K562 (cell line): ENCODE measurements around the gene NRP1. TPM values are rescaled to one million over a fixed set of nuclear protein-coding genes. Genes with fewer than 3 reads are reported as not detected.

Source experiments
- ATAC-seq: fragments of 200-7000 bp; cut with Tn5 transposase; 3 replicates; pipeline ENCODE4 v1.9.1; 2020; ENCODE audit warnings: moderate library complexity
- BruUV-seq: library from RNA; stranded (reverse); fragments of 400-500 nt; replicated peaks from 2 replicates; lab custom pipeline; 2021; lab: Mats Ljungman, UMichigan
- CTCF ChIA-PET: fragments of 300-600 bp; formaldehyde crosslinking; extraction: SDS; loops from one replicate; lab custom pipeline; 2021; ENCODE audit warnings: low intra/inter-chr PET ratio; lab: Yijun Ruan, JAX
- POLR2A ChIA-PET: fragments of 300-600, 350-650 bp; sonication (Branson Sonifier 250); formaldehyde crosslinking; extraction: SDS; loops from one replicate; lab custom pipeline; 2021; ENCODE audit warnings: antibody characterized with exemption, inconsistent platforms; lab: Yijun Ruan, JAX
- DNase-seq, 4 experiments: peaks; one replicate each; pipeline versions ENCODE4 v3.0.0 to v3.0.0-alpha.2; 2011 to 2018; ENCODE audit warnings: low spot score in 3 of 4, mixed read lengths in 3 of 4; ENCODE audit errors: extremely low read depth in 1 of 4
- FAIRE-seq: peaks from 2 replicates; lab custom pipeline; 2011; peaks lifted over from hg19 to GRCh38; lab: Jason Lieb, UNC
- H2AFZ ChIP-seq: 2 replicates; pipeline ENCODE4 v1.6.0; 2011; ENCODE audit warnings: low read depth, low read length, control low read depth, inconsistent platforms
- H3K27ac ChIP-seq: fragments of 200-600 bp; 3 replicates; pipeline ENCODE4 v1.8.0; 2011; ENCODE audit warnings: low read depth, mild to moderate bottlenecking, control low read depth, inconsistent platforms, low read length, moderate library complexity, mixed read lengths; ENCODE audit errors: extremely low read depth
- H3K27me3 ChIP-seq, 2 experiments: fragments of 300-600 bp in 1 of 2; 2 replicates in 1 of 2; 3 replicates in 1 of 2; pipeline versions ENCODE4 v1.6.0 to v1.8.0; 2011; ENCODE audit warnings: inconsistent platforms in 2 of 2, low read length in 2 of 2, mild to moderate bottlenecking in 1 of 2, mixed read lengths in 1 of 2, moderate library complexity in 1 of 2; ENCODE audit not compliant: control insufficient read depth in 2 of 2, insufficient read depth in 2 of 2
- H3K36me3 ChIP-seq: fragments of 300-600 bp; 3 replicates; pipeline ENCODE4 v1.8.0; 2011; ENCODE audit warnings: mild to moderate bottlenecking, low read length, inconsistent platforms; ENCODE audit not compliant: control insufficient read depth, insufficient read depth
- H3K4me1 ChIP-seq, 2 experiments: fragments of 200-600 bp in 1 of 2; replicated peaks in 1 of 2; 2 replicates in 1 of 2; 3 replicates in 1 of 2; pipeline versions ENCODE4 v1.5.1 to v1.8.0; 2011; ENCODE audit warnings: inconsistent platforms in 2 of 2, low read length in 2 of 2, mild to moderate bottlenecking in 1 of 2, mixed read lengths in 1 of 2, moderate library complexity in 1 of 2; ENCODE audit not compliant: control insufficient read depth in 2 of 2, insufficient read depth in 2 of 2
- H3K4me2 ChIP-seq: 2 replicates; pipeline ENCODE4 v1.6.1; 2011; ENCODE audit warnings: low read length, control low read depth, inconsistent platforms, mixed read lengths; ENCODE audit not compliant: insufficient read depth
- H3K4me3 ChIP-seq: fragments of 200-600 bp; sonication (generic), shearing (Covaris generic); 2 replicates; pipeline ENCODE4 v1.5.1; 2016; ENCODE audit warnings: control low read depth, inconsistent platforms
- H3K79me2 ChIP-seq: fragments of 200-600 bp; 3 replicates; pipeline ENCODE4 v1.8.0; 2011; ENCODE audit warnings: low read length, inconsistent platforms; ENCODE audit not compliant: control insufficient read depth, insufficient read depth
- H3K9ac ChIP-seq, 2 experiments: 2 replicates each; pipeline versions ENCODE4 v1.6.0 to v1.6.1; 2011; ENCODE audit warnings: low read depth in 2 of 2, low read length in 2 of 2, control low read depth in 1 of 2, inconsistent platforms in 1 of 2, mild to moderate bottlenecking in 1 of 2, mixed read lengths in 1 of 2; ENCODE audit not compliant: insufficient read depth in 1 of 2
- H3K9me1 ChIP-seq: one replicate; pipeline ENCODE4 v1.6.0; 2011; ENCODE audit warnings: inconsistent platforms, mild to moderate bottlenecking, low read length, moderate library complexity; ENCODE audit not compliant: control insufficient read depth, insufficient read depth
- H3K9me3 ChIP-seq: replicated peaks from 2 replicates; pipeline ENCODE4 v1.5.1; 2011; ENCODE audit warnings: low read depth, low read length, inconsistent platforms; ENCODE audit not compliant: control insufficient read depth, insufficient read depth
- H4K20me1 ChIP-seq: replicated peaks from 2 replicates; pipeline ENCODE4 v1.6.1; 2011; ENCODE audit warnings: low read length, inconsistent platforms, mixed read lengths; ENCODE audit not compliant: control insufficient read depth, insufficient read depth
- HNRNPH1 ChIP-seq: fragments of 200-400 bp; formaldehyde crosslinking; optimal IDR thresholded peaks from 2 replicates; pipeline ENCODE3; 2017; ENCODE audit warnings: low read depth, mild to moderate bottlenecking, low read length, moderate library complexity
- KDM1A ChIP-seq, 2 experiments: fragments of 450-650 bp; IDR thresholded peaks; 2 replicates each; pipeline ENCODE4 v1.6.1; 2016; ENCODE audit warnings: mild to moderate bottlenecking in 2 of 2
- MAFF ChIP-seq: IDR thresholded peaks from 2 replicates; pipeline ENCODE4 v1.6.1; 2012; ENCODE audit warnings: low read length, improper control_type of control experiment
- SMARCC2 ChIP-seq: fragments of 450-650 bp; IDR thresholded peaks from 2 replicates; pipeline ENCODE4 v1.6.1; 2017; ENCODE audit warnings: antibody characterized with exemption, moderate library complexity, mild to moderate bottlenecking, low read depth
- SREBF1 ChIP-seq: fragments of 150-350 bp; IDR thresholded peaks from 2 replicates; pipeline ENCODE4 v1.6.1; 2014; ENCODE audit warnings: antibody characterized with exemption, low read depth, low read length, borderline replicate concordance
- TRIM28 ChIP-seq: fragments of 450-650 bp; IDR thresholded peaks from 2 replicates; pipeline ENCODE4 v1.6.1; 2017
- ZC3H11A ChIP-seq: IDR thresholded peaks from 2 replicates; pipeline ENCODE4 v1.6.1; 2012; ENCODE audit warnings: low read depth, low read length, improper control_type of control experiment
- ZNF184 ChIP-seq: sonication (generic); formaldehyde crosslinking; IDR thresholded peaks from 2 replicates; pipeline ENCODE4 v1.5.0; 2020; ENCODE audit warnings: missing genetic modification reagents
- WGBS: fragments of 100-300 bp; shearing (Covaris generic); methylation state at CpG from one replicate; pipeline ENCODE4 v1.1.6; 2016; ENCODE audit warnings: low coverage, mixed read lengths; ENCODE audit not compliant: insufficient coverage; ENCODE audit errors: missing lambda C conversion rate; 5-methylcytosine and 5-hydroxymethylcytosine counted together
- in situ Hi-C: fragments of 300-500 bp; cut with MboI; formaldehyde crosslinking; loops from 4 replicates; pipeline ENCODE4 v1.15.0; 2018; ENCODE audit warnings: inconsistent platforms, mixed read lengths
- intact Hi-C: fragments of 100-400 bp; cut with micrococcal nuclease; formaldehyde crosslinking; loops from 2 replicates; pipeline ENCODE4 v1.14.2; 2022
- polyA plus RNA-seq, 8 experiments: library from polyadenylated mRNA; depleted of rRNA in 4 of 8; stranded (reverse) in 5 of 8; unstranded in 3 of 8; fragments of >200 nt; fragmentation: Nextera tagmentation in 2 of 8; fragmentation: Illumina TruSeq in 1 of 8; extraction: Ambion mirVana in 2 of 8; extraction: Trizol in 1 of 8; gene quantifications; 2 replicates each; pipeline versions ENCODE4 v1.2.1 to v1.2.3, GENCODE V29; 2011 to 2014; ENCODE audit warnings: inconsistent platforms in 1 of 8, missing spikeins in 1 of 8
- total RNA-seq, 7 experiments: library from RNA; depleted of rRNA in 6 of 7; stranded (reverse); fragments of >200 nt in 6 of 7; fragmentation: Illumina TruSeq in 2 of 7; extraction: Trizol in 2 of 7; gene quantifications; 2 replicates each; pipeline versions ENCODE4 v1.2.1 to v1.2.3, GENCODE V29; 2011 to 2021; ENCODE audit warnings: low replicate concordance in 1 of 7
- TF ChIP-seq, protein P1 (sequence below): IDR thresholded peaks from 2 replicates; pipeline ENCODE4 v1.6.1; 2011; ENCODE audit not compliant: insufficient read length; ENCODE audit errors: extremely low read depth
- TF ChIP-seq, protein P2 (sequence below): sonication (generic); formaldehyde crosslinking; IDR thresholded peaks from 2 replicates; pipeline ENCODE4 v1.8.0; 2022; ENCODE audit warnings: missing genetic modification reagents, mild to moderate bottlenecking, borderline replicate concordance
- TF ChIP-seq, protein P3 (sequence below), 2 experiments: IDR thresholded peaks in 1 of 2; conservative IDR thresholded peaks in 1 of 2; 2 replicates each; pipeline ENCODE4 v1.6.1; 2016; ENCODE audit warnings: low read depth in 2 of 2, mild to moderate bottlenecking in 1 of 2, missing compliant biosample characterization in 1 of 2, missing genetic modification characterization in 1 of 2, moderate library complexity in 1 of 2

The NRP1 gene
- total and polyA plus RNA-seq, 9 of the 15 experiments (the other 6 are each of a cell fraction or from before 2014, with no cell fraction given), result 0.01 to 0.38 (median 0.04) TPM; not detected in 5

DNA sequence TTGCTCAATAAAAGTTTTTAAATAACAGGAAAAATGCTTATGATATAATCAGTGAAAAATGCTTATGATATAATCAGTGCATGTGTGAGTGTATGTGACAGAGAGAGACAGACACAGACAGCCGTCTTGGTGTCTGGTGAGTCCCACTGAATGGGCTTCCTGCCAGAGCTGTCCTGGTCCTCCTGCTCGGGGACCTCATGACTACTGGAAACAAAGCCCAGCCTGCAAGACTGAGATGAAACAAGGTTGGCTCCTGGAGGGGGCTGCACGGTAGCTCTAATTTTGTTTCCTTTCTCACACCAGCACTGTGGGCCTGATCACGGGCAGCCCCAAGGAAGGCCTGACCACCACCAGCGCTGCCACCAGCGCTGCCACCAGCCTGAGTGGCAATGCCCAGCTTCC is 57.3 kb downstream of the NRP1 start:
- POLR2A ChIA-PET, result interaction anchor here (0.6 to 0.7 kb wide), 2 partner anchors 19 to 81 kb away, joined by 3 read pairs; no protein-coding TSS in a partner anchor
- WGBS, result 5% methylated on average over 6 of the region's 6 CpGs
- Histone ChIP-seq H3K9me3 (no peaks in the 10 kb centered on the region), H3K27me3 (peaks cover 0 to 14% of the 10 kb centered on the region in 2 experiments; a peak in 2 of 5 replicates), H3K9ac (no peak overlapping the region), H3K27ac (no peak overlapping the region), H3K79me2 (no peaks in the 10 kb centered on the region), H4K20me1 (no peaks in the 10 kb centered on the region), H2AFZ (no peak overlapping the region), H3K4me3 (no peak overlapping the region), H3K36me3 (no peaks in the 10 kb centered on the region), H3K4me1 (no peaks in the 10 kb centered on the region), H3K4me2 (no peak overlapping the region), H3K9me1 (no peaks in the 10 kb centered on the region)
- intact Hi-C loops, result no loop called here
- FAIRE-seq, result no peak
- BruUV-seq, result no TSS peak
- no peak; the same call in 2 of the 3 replicates for ATAC-seq
- no peak for DNase-seq
- TF ChIP-seq KDM1A (IDR thresholded peaks at IDR 0.05) (no peak), TRIM28 (no peak), HNRNPH1 (no peak), SREBF1 (no peak), SMARCC2 (no peak), ZC3H11A (no peak), ZNF184 (no peak), MAFF (no peak)
- TF ChIP-seq, protein P1, sequence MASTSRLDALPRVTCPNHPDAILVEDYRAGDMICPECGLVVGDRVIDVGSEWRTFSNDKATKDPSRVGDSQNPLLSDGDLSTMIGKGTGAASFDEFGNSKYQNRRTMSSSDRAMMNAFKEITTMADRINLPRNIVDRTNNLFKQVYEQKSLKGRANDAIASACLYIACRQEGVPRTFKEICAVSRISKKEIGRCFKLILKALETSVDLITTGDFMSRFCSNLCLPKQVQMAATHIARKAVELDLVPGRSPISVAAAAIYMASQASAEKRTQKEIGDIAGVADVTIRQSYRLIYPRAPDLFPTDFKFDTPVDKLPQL, result no peak
- TF ChIP-seq, protein P2, sequence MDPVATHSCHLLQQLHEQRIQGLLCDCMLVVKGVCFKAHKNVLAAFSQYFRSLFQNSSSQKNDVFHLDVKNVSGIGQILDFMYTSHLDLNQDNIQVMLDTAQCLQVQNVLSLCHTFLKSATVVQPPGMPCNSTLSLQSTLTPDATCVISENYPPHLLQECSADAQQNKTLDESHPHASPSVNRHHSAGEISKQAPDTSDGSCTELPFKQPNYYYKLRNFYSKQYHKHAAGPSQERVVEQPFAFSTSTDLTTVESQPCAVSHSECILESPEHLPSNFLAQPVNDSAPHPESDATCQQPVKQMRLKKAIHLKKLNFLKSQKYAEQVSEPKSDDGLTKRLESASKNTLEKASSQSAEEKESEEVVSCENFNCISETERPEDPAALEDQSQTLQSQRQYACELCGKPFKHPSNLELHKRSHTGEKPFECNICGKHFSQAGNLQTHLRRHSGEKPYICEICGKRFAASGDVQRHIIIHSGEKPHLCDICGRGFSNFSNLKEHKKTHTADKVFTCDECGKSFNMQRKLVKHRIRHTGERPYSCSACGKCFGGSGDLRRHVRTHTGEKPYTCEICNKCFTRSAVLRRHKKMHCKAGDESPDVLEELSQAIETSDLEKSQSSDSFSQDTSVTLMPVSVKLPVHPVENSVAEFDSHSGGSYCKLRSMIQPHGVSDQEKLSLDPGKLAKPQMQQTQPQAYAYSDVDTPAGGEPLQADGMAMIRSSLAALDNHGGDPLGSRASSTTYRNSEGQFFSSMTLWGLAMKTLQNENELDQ, result no peak
- TF ChIP-seq, protein P3, sequence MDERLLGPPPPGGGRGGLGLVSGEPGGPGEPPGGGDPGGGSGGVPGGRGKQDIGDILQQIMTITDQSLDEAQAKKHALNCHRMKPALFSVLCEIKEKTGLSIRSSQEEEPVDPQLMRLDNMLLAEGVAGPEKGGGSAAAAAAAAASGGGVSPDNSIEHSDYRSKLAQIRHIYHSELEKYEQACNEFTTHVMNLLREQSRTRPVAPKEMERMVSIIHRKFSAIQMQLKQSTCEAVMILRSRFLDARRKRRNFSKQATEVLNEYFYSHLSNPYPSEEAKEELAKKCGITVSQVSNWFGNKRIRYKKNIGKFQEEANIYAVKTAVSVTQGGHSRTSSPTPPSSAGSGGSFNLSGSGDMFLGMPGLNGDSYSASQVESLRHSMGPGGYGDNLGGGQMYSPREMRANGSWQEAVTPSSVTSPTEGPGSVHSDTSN (CRISPR knock-in tag; IDR thresholded peaks at IDR 0.05; ENCODE audit: low read depth), result no peak
- TF ChIP-seq, protein P3 (tag; conservative IDR thresholded peaks at IDR 0.05; ENCODE audit: low read depth), result no peak
- in situ Hi-C loops, result no loop called here
- CTCF ChIA-PET, result no interaction called here
